ENCODE results near the gene NCOR2.

The NCOR2 gene

DNA sequence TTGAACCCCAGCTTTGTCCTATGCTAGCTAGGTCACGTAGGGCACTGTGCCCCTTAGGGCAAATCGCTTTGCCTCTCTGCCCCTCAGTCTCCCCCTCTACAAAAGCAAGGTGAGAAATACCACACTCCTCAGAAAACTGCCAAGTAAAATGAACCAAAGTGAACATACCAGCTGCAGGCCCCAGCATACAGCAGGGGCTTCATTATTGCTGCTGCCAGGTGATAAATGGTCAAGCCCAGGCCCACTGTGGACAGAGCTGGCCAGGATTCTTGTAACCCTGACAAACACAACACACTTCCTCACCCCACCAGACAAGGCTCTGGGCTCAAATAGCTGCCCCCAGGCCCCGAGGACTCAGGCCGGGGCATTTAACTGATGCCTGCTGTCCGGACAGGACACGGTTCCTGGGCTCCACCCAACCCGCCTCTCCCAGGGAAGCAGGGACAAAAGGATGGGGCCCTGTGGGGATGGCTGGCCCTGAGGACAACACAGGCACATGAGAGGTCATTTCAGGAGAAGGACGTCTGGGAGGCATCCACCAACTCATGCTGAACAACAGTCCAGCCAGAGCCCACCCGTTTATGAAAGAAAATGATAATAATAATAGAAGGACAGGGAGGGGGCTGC lies 36.7 kb downstream of the NCOR2 start:
- H3K4me3 ChIP-seq (ENCODE audit: low read length), result no peak overlapping the region
- TF ChIP-seq, protein P1, sequence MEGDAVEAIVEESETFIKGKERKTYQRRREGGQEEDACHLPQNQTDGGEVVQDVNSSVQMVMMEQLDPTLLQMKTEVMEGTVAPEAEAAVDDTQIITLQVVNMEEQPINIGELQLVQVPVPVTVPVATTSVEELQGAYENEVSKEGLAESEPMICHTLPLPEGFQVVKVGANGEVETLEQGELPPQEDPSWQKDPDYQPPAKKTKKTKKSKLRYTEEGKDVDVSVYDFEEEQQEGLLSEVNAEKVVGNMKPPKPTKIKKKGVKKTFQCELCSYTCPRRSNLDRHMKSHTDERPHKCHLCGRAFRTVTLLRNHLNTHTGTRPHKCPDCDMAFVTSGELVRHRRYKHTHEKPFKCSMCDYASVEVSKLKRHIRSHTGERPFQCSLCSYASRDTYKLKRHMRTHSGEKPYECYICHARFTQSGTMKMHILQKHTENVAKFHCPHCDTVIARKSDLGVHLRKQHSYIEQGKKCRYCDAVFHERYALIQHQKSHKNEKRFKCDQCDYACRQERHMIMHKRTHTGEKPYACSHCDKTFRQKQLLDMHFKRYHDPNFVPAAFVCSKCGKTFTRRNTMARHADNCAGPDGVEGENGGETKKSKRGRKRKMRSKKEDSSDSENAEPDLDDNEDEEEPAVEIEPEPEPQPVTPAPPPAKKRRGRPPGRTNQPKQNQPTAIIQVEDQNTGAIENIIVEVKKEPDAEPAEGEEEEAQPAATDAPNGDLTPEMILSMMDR (conservative IDR thresholded peaks at IDR 0.05; ENCODE audit: low read length), result no peak
- DNase-seq (ENCODE audit: low read depth), result no peak

DNA sequence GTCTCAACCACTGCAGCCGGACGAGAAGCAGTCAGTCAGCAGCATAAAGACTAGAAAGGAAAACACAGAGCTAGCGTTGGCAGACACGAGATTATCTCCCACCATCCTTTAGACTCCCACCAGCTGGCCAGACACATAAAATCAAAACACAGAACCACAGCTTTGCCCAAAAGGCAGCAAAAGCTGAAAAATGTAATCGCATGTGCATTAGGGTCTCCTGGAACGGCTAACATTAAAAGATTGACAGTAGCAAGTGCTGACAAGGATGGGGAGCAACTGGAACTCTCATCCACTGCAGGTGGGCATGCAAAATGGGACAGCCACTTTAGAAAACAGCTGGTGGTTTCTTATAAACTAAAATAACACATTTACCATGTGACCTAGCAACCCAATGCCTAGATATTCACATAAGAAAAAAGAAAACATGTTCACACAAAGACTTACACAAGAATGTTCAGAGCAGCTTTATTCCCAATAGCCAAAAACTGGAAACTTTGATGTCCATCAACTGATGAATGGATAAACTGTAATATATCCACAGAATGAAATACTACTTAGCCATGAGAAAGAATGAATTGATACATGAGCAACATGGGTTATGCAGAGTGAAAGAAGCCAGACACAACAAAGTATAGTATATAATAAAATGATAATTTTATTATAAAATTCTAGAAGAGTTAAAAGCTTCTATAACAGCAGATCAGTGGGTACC lies 37.7 kb downstream of the NCOR2 start:
- DNase-seq (ENCODE audit: low read depth), result no peak
- TF ChIP-seq, protein P1 (conservative IDR thresholded peaks at IDR 0.05; ENCODE audit: low read length), result no peak
- H3K4me3 ChIP-seq (ENCODE audit: low read length), result no peak overlapping the region

DNA sequence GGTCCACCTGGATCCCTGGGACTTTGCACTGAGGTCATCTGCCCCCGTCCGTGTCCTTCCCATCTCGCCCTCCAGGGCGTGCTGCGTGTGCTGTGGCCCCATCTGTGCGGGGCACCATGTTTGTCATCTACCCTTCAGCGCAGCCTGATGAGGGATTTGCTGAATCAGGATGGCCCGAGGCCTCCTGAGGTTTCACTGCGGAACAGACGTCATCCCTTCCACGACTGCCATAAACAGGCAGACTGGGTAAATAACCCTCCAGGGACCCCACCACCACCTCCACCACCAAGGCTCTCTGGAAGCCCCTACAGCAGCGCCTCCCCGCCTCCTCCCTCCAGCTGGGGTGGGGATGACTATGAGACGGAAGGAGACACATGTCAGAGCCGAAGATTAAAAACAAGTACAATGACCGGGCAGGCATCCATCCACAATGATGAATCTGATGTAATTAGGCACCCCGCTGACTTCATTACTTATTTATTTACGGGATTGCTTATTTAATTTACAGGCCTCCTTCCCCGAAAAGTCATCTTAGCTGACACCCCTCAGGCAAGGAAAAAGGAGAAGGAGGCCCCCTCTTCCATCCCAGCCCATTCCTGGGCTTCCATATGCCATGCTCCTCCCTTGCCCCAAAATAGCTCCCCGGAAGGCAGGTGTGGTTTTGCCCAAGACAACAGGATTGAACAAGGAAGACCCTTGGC lies 39.4 kb downstream of the NCOR2 start:
- DNase-seq (ENCODE audit: low read depth), result peak; percentile 53
- TF ChIP-seq, protein P1 (conservative IDR thresholded peaks at IDR 0.05; ENCODE audit: low read length), result no peak; the same call in 1 of the 2 replicates
- no peak overlapping the region for H3K4me3 ChIP-seq (ENCODE audit: low read length)

DNA sequence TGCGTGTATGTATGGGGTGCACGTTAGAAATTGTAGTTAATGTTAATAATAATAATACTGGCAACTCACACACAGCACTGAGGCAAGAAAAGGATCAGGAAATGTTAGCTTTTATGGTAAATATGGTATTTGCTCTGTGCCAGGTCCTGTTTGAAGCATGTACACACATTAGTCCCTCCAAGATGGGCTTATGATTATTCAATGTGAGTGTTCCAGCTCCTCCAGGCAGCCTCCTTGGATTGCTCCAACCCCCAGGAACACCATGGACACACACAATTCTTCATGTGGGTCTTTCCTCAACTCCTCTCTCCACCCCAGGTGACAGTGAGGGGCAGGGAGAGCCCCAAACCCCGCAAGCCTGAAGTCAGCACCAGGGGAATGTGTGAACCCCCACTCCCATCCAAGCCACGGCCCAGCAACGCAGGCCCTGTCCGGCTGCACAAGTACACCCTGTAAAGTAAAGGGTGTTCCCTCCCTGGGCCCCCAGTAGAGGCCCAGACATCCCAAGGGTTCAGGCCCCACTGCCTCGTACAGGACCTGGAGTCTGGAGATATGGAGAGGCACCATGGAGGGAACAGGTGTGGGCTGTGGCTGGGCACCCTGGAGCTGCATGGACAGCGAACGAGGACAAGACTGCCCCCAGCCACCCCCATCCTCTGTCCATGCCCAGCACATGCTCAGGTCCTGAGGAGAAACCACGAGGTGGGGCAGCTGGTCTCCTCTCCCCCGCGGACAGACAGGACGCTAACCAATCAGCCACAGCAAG lies 41.3 kb downstream of the NCOR2 start:
- DNase-seq (ENCODE audit: low read depth), result no peak
- H3K4me3 ChIP-seq (ENCODE audit: low read length), result no peak overlapping the region
- TF ChIP-seq, protein P1 (conservative IDR thresholded peaks at IDR 0.05; ENCODE audit: low read length), result no peak

DNA sequence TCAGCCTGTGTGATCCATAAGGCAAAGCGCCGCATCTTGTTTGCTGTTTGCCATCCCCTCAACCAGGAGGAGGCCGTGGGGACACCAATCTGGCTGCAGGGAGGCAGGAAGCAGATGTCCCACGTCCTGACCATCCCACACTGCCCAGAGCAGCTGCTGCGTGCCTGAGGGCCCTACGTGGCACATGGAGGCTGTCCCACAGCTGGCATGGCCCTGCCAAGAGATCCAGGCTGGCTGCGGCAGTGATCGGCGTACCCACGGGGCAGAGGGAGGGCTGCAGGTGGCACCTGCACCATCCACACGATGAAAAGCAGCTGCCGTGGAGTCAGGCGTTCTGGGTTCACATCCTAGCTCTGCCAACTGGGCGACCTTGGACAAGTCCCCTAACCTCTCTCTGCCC lies 42.0 kb downstream of the NCOR2 start:
- H3K4me3 ChIP-seq (ENCODE audit: low read length), result no peak overlapping the region
- peak; percentile 74 for DNase-seq (ENCODE audit: low read depth)
- TF ChIP-seq, protein P1 (conservative IDR thresholded peaks at IDR 0.05; ENCODE audit: low read length), result no peak

DNA sequence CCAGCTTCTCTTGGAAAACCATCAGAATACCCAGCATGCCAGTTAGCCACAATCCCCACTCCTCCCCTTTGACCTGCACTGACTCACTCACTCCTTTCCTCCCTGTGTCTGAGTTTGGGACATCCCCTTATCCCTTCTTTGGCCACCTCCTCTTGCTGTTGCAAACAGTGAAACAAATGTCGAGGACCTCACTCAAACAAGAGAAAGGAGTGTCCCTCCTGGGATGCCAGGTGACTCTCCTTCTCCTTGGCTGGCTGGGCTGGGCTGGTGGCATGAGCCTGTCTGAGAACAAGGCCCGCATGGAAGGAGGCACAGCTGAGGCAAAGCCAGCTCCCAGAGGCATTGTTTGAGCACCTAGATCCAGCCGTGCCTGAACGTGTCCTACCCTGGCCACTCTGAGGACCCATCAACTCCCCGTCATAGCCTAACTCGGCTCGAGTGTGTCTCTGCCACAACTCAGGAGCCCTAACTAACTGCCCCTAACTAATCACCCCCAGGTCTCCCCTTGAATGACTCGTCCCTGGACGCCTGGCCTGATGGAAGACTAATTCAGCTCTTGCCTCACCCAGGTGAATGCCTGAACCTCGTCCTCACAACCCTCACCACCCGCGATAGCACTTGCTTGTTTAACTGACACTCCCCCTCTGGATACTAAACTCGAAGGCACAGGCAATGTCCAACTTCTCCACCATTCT lies 43.0 kb downstream of the NCOR2 start:
- H3K4me3 ChIP-seq (ENCODE audit: low read length), result no peak overlapping the region
- peak; percentile 93 for DNase-seq (ENCODE audit: low read depth)
- TF ChIP-seq, protein P1 (conservative IDR thresholded peaks at IDR 0.05; ENCODE audit: low read length), result no peak

Data from AG10803 (cell line).